GM12892 (cell line): ENCODE results near the gene RGS7.
"Not testable (repeated sequence)": the region's sequence is repeated elsewhere in the genome, so short reads cannot be mapped to it uniquely, and the experiment has no call there.

Experiments
- DNase-seq: peaks from one replicate; pipeline ENCODE4 v3.0.0; 2011; ENCODE audit not compliant: insufficient read length
- FAIRE-seq: peaks from 2 replicates; lab custom pipeline; 2011; peaks lifted over from hg19 to GRCh38; lab: Jason Lieb, UNC
- POLR2A ChIP-seq: IDR thresholded peaks from 2 replicates; pipeline ENCODE4 v1.6.1; 2011; ENCODE audit warnings: low read depth, low read length, control low read depth
- POLR2AphosphoS5 ChIP-seq: IDR thresholded peaks from 2 replicates; pipeline ENCODE4 v1.6.1; 2011; ENCODE audit warnings: low read depth, low read length, control low read depth
- TAF1 ChIP-seq: IDR thresholded peaks from 2 replicates; pipeline ENCODE4 v1.6.1; 2011; ENCODE audit warnings: low read depth, mild to moderate bottlenecking, control low read depth, low read length, borderline replicate concordance

Gene RGS7

GRCh38 chr1:240766831-240767230 lies 590.2 kb downstream of the RGS7 start:
- no peak for DNase-seq
- no peak for FAIRE-seq
- TF ChIP-seq POLR2A (no peak), POLR2AphosphoS5 (no peak), TAF1 (no peak)

- TF ChIP-seq POLR2AphosphoS5 (no peak), TAF1 (no peak), POLR2A (no peak)
- DNase-seq = no peak
- FAIRE-seq = no peak
Measured at GRCh38 chr1:240765732-240766363, 591.2 kb downstream of the RGS7 start.

GRCh38 chr1:240763771-240764170 lies 593.2 kb downstream of the RGS7 start:
- FAIRE-seq (no peak), DNase-seq (no peak)
- TF ChIP-seq POLR2A = no peak
- no peak for TF ChIP-seq POLR2AphosphoS5

GRCh38 chr1:240763095-240763494 lies 593.9 kb downstream of the RGS7 start:
- not testable (repeated sequence) for FAIRE-seq, DNase-seq

- not testable (repeated sequence) for FAIRE-seq, DNase-seq
Measured at GRCh38 chr1:240762471-240762987, 594.5 kb downstream of the RGS7 start.

GRCh38 chr1:240758777-240759176 lies 598.2 kb downstream of the RGS7 start:
- not testable (repeated sequence) for DNase-seq, FAIRE-seq

GRCh38 chr1:240758296-240758695 lies 598.7 kb downstream of the RGS7 start:
- DNase-seq (no peak), FAIRE-seq (no peak)
- no peak for TF ChIP-seq TAF1
- TF ChIP-seq POLR2A = no peak
- TF ChIP-seq POLR2AphosphoS5 = no peak

- FAIRE-seq = no peak
- TF ChIP-seq TAF1 (no peak), POLR2AphosphoS5 (no peak), POLR2A (no peak)
- DNase-seq = no peak
Measured at GRCh38 chr1:240747907-240748306, 609.1 kb downstream of the RGS7 start.

- TF ChIP-seq TAF1 (no peak), POLR2AphosphoS5 (no peak), POLR2A (no peak)
- no peak for FAIRE-seq
- no peak for DNase-seq
Measured at GRCh38 chr1:240743705-240744104, 613.3 kb downstream of the RGS7 start.

GRCh38 chr1:240739754-240740153 lies 617.3 kb downstream of the RGS7 start:
- DNase-seq (no peak), FAIRE-seq (no peak)
- no peak for TF ChIP-seq TAF1
- TF ChIP-seq POLR2AphosphoS5 = no peak
- TF ChIP-seq POLR2A = no peak

GRCh38 chr1:240739139-240739538 lies 617.9 kb downstream of the RGS7 start:
- FAIRE-seq (no peak), DNase-seq (no peak)
- TF ChIP-seq POLR2A = no peak
- TF ChIP-seq TAF1 = no peak
- TF ChIP-seq POLR2AphosphoS5 = no peak

- TF ChIP-seq POLR2A = no peak
- TF ChIP-seq POLR2AphosphoS5 = no peak
- TF ChIP-seq TAF1 = no peak
- FAIRE-seq = no peak
- DNase-seq = no peak
Measured at GRCh38 chr1:240737766-240738265, 619.2 kb downstream of the RGS7 start.

GRCh38 chr1:240737298-240737697 lies 619.7 kb downstream of the RGS7 start:
- no peak for FAIRE-seq
- no peak for DNase-seq
- TF ChIP-seq POLR2A = no peak
- TF ChIP-seq POLR2AphosphoS5 = no peak
- TF ChIP-seq TAF1 = no peak

- FAIRE-seq, DNase-seq: not testable (repeated sequence)
Measured at GRCh38 chr1:240734705-240735104, 622.3 kb downstream of the RGS7 start.
